ENCODE data around the gene OPALIN.
A peak's percentile ranks its signal among the peaks of the same experiment; 100 is the strongest.

Gene OPALIN, protein sequence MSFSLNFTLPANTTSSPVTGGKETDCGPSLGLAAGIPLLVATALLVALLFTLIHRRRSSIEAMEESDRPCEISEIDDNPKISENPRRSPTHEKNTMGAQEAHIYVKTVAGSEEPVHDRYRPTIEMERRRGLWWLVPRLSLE

DNA sequence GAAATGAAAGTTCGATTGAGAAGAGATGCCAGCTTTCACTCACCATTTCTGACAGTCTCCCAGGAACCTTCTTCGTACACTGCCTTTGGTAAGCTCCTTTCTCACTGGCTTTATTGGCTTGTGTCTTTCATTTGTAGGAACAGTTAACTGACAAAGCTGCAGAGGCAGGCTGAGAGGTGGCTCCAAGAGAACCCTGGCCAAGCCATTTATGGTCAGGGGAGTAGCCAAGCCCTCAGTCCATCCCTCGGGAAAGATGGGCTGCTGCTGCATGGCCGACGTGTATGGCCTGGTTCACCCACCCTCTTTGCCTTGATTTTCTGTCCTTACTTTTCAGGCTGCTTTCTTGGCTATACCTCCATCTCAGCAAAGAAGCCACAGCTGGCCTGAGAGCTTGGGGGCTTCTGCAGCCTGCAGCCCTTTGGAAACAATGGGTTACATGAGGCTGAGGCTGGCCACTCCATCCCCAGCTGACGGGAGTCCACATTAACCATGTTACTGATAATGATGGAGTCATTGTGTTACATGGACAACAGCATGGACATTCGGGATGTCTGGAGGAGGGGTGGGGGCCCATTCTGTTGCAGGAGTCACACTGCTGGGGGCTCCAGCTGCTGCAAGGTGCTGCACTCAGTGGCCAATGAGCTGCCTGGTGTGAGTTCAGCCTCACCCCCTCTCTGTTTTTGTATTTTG is at the start of gene OPALIN:
OPALIN (minus strand) TSS at position 152 of the 690 bp plus-strand sequence; CDS start at position 46, 106 bp downstream.
- peak; percentile 55 for DNase-seq (ENCODE audit: low spot score)
- Histone ChIP-seq H3K27ac (no peak within 1 kb of the TSS), H3K4me3 (no peak within 1 kb of the TSS)
- TF ChIP-seq, protein P1, sequence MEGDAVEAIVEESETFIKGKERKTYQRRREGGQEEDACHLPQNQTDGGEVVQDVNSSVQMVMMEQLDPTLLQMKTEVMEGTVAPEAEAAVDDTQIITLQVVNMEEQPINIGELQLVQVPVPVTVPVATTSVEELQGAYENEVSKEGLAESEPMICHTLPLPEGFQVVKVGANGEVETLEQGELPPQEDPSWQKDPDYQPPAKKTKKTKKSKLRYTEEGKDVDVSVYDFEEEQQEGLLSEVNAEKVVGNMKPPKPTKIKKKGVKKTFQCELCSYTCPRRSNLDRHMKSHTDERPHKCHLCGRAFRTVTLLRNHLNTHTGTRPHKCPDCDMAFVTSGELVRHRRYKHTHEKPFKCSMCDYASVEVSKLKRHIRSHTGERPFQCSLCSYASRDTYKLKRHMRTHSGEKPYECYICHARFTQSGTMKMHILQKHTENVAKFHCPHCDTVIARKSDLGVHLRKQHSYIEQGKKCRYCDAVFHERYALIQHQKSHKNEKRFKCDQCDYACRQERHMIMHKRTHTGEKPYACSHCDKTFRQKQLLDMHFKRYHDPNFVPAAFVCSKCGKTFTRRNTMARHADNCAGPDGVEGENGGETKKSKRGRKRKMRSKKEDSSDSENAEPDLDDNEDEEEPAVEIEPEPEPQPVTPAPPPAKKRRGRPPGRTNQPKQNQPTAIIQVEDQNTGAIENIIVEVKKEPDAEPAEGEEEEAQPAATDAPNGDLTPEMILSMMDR (IDR thresholded peaks at IDR 0.05), result no peak

DNA sequence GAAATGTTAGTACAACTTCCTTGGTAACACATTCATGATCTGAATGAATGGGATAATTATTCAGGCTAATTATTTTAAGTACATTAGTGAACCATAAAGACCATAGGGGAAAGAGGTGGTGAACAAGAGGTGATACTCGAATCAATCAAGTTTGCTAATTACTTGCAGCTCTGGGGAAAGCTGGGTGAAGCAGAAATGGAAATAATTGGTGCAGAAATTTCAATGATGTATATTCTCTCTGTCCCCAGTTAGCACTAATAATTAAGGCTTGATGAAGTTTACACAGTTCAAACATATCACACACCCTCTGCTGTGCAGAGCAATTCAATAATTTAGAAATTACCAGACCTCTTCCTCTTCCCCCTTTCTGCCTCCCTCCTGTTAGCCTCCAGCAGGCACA is 49.4 kb upstream of the OPALIN start:
- Histone ChIP-seq H3K27ac (no peak overlapping the region), H3K4me3 (no peak overlapping the region)
- DNase-seq (ENCODE audit: low spot score), result no peak
- TF ChIP-seq, protein P1 (IDR thresholded peaks at IDR 0.05), result no peak

DNA sequence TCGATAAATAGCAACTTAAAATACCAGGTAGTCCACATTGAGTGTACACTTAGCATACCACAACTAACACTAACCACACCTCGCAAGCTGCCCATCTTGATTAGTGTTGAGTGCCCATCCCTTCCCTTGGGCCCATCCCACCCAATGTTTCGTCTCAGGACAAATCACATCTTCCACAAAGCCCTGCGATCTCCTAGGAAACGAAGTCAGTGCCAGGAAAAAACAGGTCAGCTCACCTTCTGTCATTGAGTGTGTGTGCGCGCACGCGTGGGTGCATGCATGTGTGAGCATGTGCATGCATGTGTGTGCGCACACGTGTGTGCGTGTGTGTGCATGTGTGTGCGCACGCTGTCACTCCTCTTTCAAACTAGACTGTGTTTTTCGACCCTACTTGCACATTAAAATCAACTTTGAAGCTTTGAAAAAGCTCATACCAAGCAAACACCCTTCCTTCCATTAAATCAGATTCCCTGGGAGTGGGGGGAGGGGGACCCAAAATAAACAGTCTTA is 48.8 kb upstream of the OPALIN start:
- TF ChIP-seq, protein P1 (IDR thresholded peaks at IDR 0.05), result no peak
- DNase-seq (ENCODE audit: low spot score), result peak; percentile 24
- no peak overlapping the region for H3K4me3 ChIP-seq
- no peak overlapping the region for H3K27ac ChIP-seq

DNA sequence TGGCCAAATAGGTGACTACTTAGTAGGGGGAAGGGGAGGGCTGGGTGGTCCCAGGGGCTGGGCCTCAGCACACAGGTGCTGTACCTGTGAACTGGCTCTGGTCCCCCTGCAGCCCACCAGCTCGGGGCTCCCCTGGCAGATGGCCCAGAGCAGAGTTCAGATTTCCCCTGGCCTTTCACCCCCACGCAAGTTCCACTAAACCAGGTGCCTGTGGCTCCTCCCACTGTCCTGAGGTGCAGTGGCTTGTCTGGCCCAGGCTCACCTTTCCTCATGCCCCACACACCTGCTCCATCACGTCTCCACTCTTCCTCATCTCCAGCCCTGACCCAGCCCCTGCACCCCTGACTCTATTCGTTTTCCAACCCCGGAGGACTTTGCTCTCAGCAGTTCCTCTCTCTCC is 47.3 kb upstream of the OPALIN start:
- TF ChIP-seq, protein P1 (IDR thresholded peaks at IDR 0.05), result no peak
- H3K4me3 ChIP-seq, result no peak overlapping the region
- peak; percentile 33 for DNase-seq (ENCODE audit: low spot score)
- no peak overlapping the region for H3K27ac ChIP-seq

DNA sequence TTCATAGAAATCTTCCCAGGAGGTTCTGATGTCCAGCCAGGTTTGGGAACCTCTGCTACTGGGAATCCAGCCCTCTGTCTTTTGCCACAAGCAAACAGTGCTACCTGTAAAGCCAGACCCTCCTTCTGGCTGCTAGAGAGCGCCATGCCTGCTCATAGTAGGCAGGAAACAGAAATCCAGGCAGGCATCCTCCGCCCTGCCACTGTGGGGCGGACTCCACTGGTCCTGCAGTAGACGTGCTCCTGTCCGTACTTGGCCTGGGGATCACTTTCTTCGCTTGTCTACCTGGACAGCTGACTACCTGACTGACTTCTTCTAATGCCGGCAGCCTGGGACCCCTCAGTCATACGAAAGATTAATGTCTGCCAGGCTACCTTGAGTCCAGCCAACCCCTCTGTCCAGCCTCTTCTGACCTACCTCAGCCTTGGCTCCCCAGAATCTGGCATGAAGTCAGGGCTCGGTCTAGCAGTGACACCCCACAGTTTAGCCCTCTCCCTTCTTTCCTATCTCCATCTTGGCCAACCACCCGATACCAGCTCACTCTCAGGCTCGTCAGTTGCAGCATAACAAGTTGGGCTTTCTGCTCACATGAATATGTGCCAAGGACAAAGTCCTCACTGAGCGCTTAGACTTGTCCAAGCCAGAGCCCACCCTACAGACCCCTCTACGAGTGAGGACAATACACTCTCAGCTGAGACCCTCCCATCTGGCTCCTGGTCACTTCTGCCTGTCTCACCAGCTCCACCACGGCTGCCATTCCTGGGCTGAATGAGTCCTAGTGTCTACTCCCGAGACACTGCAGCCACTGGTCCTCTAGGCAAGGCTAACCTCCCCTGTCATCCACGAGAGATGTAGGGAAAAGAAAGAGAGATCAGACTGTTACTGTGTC is 43.9 kb upstream of the OPALIN start:
- H3K27ac ChIP-seq, result no peak overlapping the region
- TF ChIP-seq, protein P1 (IDR thresholded peaks at IDR 0.05), result no peak
- H3K4me3 ChIP-seq, result no peak overlapping the region
- peak; percentile 64 for DNase-seq (ENCODE audit: low spot score)

DNA sequence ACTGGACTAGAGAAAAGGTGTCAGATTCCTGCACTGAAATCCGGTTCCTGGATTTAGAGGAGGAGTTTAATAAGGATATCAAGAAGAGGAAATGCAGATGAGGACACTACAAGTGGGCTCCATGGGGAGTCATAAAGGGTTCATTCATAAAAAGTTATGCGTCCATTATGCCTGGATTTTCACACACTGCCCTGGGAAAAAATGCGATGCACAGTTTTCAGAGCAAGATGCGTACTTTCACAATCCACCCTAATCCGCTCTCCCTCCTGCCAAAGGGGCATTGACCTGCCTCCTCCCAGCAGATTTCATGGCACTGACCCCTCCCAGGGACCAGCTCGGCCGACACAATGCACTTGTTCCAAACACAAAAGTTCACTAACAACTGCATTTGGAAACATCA is 42.2 kb upstream of the OPALIN start:
- TF ChIP-seq, protein P1 (IDR thresholded peaks at IDR 0.05), result no peak
- DNase-seq (ENCODE audit: low spot score), result peak; percentile 31
- Histone ChIP-seq H3K4me3 (no peak overlapping the region), H3K27ac (no peak overlapping the region)
